ENCODE measurements around the gene EMC10. TPM values are rescaled to one million over a fixed set of nuclear protein-coding genes. Genes with fewer than 3 reads are reported as not detected.
"Not testable (repeated sequence)": the region's sequence is repeated elsewhere in the genome, so short reads cannot be mapped to it uniquely, and the experiment has no call there.

Gene EMC10
- total RNA-seq, 1 donor from 2014 or later, result 144 TPM

GRCh38 chr19:50519006-50519575 is 42.8 kb downstream of the EMC10 start:
- Mint-ChIP-seq H3K27ac (ENCODE audit: unreplicated experiment) (no peak overlapping the region), H3K4me3 (ENCODE audit: unreplicated experiment) (no peak overlapping the region), H3K36me3 (ENCODE audit: low read depth) (no peaks in the 10 kb centered on the region), H3K9me3 (ENCODE audit: low read depth) (no peaks in the 10 kb centered on the region), H3K4me1 (ENCODE audit: low read depth) (no peaks in the 10 kb centered on the region), H3K27me3 (ENCODE audit: low read depth) (no peaks in the 10 kb centered on the region)
- no peak for TF ChIP-seq CTCF (IDR thresholded peaks at IDR 0.05)
- DNase-seq (ENCODE audit: low spot score), result peak; percentile 79

GRCh38 chr19:50520822-50521465 is 44.6 kb downstream of the EMC10 start:
- no peak overlapping the region for H3K27ac Mint-ChIP-seq (ENCODE audit: unreplicated experiment)
- no peaks in the 10 kb centered on the region for H3K36me3 Mint-ChIP-seq (ENCODE audit: low read depth)
- DNase-seq (ENCODE audit: low spot score), result peak; percentile 68
- no peak for TF ChIP-seq CTCF (IDR thresholded peaks at IDR 0.05)
- H3K27me3 Mint-ChIP-seq (ENCODE audit: low read depth), result no peaks in the 10 kb centered on the region
- no peaks in the 10 kb centered on the region for H3K9me3 Mint-ChIP-seq (ENCODE audit: low read depth)
- H3K4me3 Mint-ChIP-seq (ENCODE audit: unreplicated experiment), result no peak overlapping the region
- H3K4me1 Mint-ChIP-seq (ENCODE audit: low read depth), result no peaks in the 10 kb centered on the region

- Mint-ChIP-seq H3K36me3 (ENCODE audit: low read depth) (no peaks in the 10 kb centered on the region), H3K4me1 (ENCODE audit: low read depth) (no peaks in the 10 kb centered on the region), H3K9me3 (ENCODE audit: low read depth) (no peaks in the 10 kb centered on the region), H3K27me3 (ENCODE audit: low read depth) (no peaks in the 10 kb centered on the region), H3K27ac (ENCODE audit: unreplicated experiment) (no peak overlapping the region), H3K4me3 (ENCODE audit: unreplicated experiment) (no peak overlapping the region)
- no peak for TF ChIP-seq CTCF (IDR thresholded peaks at IDR 0.05)
- peak; percentile 13 for DNase-seq (ENCODE audit: low spot score)
Observed at GRCh38 chr19:50522881-50523280, 46.6 kb downstream of the EMC10 start.

- H3K27me3 Mint-ChIP-seq (ENCODE audit: low read depth); H3K4me3 Mint-ChIP-seq (ENCODE audit: unreplicated experiment); DNase-seq (ENCODE audit: low spot score); H3K4me1 Mint-ChIP-seq (ENCODE audit: low read depth); H3K36me3 Mint-ChIP-seq (ENCODE audit: low read depth); H3K27ac Mint-ChIP-seq (ENCODE audit: unreplicated experiment); H3K9me3 Mint-ChIP-seq (ENCODE audit: low read depth): not testable (repeated sequence)
Observed at GRCh38 chr19:50528052-50528451, 51.7 kb downstream of the EMC10 start.

- no peak overlapping the region for H3K27ac Mint-ChIP-seq (ENCODE audit: unreplicated experiment)
- H3K9me3 Mint-ChIP-seq (ENCODE audit: low read depth), result peaks cover 15% of the 10 kb centered on the region
- no peaks in the 10 kb centered on the region for H3K4me1 Mint-ChIP-seq (ENCODE audit: low read depth)
Observed at GRCh38 chr19:50531171-50531612, 54.9 kb downstream of the EMC10 start.

More at GRCh38 chr19:50531171-50531612, 54.9 kb downstream of the EMC10 start:
- no peak for TF ChIP-seq CTCF (IDR thresholded peaks at IDR 0.05)
- Mint-ChIP-seq H3K4me3 (ENCODE audit: unreplicated experiment) (no peak overlapping the region), H3K27me3 (ENCODE audit: low read depth) (peaks cover 4% of the 10 kb centered on the region), H3K36me3 (ENCODE audit: low read depth) (peaks cover 4% of the 10 kb centered on the region)
- DNase-seq (ENCODE audit: low spot score), result no peak

Data from chondrocyte (in vitro differentiated cells).